GM19468 (cell line): Measurements from ENCODE around the gene NFE2L3.
"Not testable (repeated sequence)": the region's sequence is repeated elsewhere in the genome, so short reads cannot be mapped to it uniquely, and the experiment has no call there.

Experiments used
- ATAC-seq: cut with Tn5 transposase; IDR thresholded peaks from one replicate; pipeline ENCODE4 v1.9.1; 2021; ENCODE audit warnings: mild to moderate bottlenecking, moderate library complexity, moderate number of reproducible peaks; ENCODE audit not compliant: unreplicated experiment; ENCODE audit errors: extremely low read depth

Gene NFE2L3

GRCh38 chr7:26185131-26185843 is 33.3 kb downstream of the NFE2L3 start:
- no peak for ATAC-seq

DNA sequence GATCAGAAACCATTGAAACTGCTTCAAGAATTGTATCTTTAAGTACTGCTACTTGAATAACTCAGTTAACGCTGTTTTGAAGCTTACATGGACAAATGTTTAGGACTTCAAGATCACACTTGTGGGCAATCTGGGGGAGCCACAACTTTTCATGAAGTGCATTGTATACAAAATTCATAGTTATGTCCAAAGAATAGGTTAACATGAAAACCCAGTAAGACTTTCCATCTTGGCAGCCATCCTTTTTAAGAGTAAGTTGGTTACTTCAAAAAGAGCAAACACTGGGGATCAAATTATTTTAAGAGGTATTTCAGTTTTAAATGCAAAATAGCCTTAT is 33.8 kb downstream of the NFE2L3 start:
- ATAC-seq = no peak

GRCh38 chr7:26186364-26187311 is 34.6 kb downstream of the NFE2L3 start:
- ATAC-seq = no peak

DNA sequence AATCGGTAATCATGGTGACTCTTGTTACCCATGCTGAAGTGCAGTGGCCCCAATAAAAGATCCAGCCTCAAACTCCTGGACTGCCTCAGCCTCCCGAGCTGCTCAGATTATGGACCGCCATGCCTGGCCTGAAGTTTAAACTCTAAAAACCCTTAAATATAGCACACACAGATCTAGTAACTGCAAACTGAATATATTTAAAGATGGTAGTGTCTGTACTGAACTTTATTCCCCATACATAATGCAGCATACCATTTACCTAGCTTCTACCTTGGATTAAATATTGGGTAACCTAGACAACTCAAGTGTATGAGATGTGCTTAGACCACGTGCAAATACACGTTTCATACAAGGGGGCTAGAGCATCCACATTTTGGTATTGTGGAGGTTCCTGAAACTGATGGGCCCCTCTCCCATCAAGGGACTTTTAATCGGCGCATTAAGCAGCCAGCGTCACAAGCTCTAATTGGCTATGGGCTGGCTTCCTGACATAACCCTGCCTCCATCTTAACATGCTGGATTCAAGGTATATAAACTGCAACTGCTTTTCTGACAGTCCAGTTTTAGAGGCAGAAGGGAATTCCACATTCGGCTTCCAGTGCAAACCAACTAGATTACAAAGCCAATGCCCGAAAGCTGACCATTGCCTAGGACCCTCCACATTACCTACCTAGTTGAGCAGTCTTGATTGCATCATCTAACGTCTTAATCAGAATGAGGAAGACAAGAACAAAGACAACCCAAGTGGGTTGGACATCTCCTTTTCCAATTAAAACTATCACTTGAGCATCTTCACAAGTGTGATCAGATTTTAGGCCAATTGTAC is 35.6 kb downstream of the NFE2L3 start:
- ATAC-seq = no peak

DNA sequence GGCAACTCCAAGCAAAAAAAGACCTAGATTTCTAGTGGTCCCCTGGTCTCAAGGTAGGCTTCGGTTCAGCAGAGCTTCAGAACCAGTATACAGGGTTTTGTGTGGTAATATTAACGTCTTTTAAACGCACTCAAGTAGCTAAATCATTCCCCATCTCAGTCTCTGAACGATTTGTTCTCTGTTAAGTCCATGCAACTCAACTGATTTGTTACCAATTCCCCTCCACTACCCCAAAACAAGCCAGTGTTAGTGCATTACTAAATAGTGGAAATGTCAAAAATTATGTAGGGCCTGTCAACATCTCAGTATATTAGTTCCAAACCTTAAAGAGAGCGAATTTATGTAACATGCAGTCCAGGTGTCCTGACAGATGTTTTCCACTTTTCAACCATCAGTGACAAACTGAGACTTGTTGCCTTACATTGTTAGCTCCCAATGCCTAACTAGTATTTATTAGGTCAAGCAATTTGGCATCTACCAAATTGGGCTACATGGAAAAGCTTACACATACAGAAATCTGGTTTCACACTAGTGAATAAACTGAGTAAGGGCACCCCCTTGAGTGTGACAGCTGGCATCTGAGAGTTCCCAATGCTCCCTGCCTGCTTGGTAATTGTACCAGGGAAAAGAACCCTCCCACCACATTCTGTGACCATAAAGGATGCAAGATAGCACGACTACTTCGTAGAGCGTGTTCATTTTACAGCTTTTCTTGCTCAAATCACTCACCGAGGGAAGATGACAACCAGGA is 36.4 kb downstream of the NFE2L3 start:
- ATAC-seq = no peak

DNA sequence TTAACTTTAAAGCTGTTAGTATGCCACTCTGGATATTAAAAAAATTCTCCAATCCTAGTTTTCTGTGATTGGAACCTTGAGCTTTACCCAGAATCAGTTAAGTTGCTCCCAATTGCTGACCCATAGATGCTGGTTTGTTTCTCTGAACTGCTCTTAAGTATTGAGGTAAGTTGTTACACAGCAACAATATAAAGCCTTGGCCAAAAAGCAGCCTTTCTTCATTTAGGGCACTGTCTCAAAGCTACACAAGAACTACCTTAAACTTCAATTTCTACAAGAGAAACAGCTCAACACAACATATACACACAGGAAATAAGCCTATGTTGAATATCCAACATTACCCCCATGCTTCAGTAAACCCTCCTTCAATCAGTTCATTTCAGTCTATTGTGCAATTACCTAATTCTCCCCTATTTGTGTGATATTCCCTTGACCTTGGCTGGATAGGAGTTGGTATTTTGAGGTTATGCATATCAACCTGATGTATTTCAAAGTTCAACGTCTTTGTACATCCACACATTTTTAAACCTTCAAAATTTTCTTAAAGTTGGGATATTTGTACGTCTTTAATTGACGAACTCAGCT is 37.1 kb downstream of the NFE2L3 start:
- no peak for ATAC-seq

- no peak for ATAC-seq
These were observed 37.7 kb downstream of the NFE2L3 start for GRCh38 chr7:26189697-26190096.

DNA sequence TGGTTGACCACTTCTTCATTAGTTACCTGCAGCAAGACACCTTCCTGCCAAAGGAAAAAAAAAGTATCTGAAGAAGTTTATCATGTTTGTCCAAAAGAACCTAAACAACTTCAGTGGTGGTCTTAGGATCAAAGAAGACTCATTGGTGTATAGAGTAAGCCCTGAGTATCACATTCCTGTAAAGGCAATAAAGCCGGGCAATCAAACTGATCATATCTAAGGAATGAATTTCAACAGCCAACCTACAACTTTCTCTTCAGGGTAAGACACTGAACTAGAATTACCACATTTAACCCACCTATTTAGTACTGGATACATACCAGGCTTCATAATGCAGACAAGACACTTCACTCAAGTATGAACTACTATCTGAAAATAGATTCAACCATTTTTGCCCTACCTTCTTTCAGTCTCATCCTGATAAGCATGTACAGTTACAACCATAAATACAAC is 38.4 kb downstream of the NFE2L3 start:
- no peak for ATAC-seq

DNA sequence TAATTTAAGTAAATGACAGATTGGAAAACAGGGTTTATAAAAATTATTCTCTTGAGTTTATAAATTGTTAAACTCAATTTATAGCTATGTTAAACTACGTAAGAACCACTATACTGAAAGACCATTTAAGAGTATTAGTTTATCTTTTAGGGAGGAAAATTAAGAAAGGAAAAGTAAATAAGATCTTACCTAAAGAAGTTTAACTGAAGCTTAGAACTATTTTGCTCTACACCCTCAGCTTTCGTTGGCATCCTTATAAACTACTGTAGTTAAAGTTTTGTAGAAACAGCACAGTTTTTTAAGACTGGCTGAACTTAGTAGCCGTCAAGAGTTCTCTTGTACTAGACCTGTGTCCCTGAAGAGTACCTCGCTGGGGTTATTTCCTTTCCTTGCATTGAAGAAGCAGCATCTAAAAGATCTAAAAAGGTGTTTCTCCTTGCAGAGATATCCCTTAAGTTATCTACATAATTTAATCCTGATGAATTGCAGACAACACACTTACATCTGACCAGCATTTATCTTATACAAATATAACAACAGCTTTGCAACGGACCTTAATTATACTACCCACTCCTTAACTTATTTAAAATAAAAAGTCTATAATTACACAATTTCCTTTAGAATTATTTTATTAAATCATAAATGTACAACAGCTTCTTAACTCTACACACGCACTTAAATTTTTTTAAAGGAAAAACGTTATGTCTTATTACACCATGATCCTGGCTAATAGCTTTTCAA is 39.4 kb downstream of the NFE2L3 start:
- no peak for ATAC-seq

DNA sequence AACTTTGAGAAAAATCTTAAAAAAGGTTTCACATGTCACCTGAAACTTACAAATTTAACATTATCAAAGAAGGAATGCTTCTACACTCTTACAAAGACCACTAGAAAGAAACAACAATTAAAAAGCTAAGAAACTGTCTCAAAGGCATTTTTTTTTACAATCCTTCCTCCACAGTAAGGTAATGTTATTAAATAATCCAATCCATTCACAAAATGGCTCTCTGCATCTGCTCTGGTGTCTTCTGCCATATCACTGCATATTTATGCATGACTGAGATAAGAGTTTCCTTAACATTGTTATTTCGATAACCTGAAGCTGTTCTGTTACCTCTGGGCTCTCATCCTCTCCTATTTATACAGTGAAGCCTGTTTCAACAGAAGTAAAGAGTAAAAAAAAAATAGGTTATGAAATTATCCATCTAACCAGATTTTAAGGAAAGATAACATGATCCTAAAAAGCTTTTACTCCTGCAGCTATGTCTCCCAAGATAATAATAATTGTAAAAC is 40.0 kb downstream of the NFE2L3 start:
- ATAC-seq = no peak

GRCh38 chr7:26192485-26193087 is 40.6 kb downstream of the NFE2L3 start:
- ATAC-seq = no peak

DNA sequence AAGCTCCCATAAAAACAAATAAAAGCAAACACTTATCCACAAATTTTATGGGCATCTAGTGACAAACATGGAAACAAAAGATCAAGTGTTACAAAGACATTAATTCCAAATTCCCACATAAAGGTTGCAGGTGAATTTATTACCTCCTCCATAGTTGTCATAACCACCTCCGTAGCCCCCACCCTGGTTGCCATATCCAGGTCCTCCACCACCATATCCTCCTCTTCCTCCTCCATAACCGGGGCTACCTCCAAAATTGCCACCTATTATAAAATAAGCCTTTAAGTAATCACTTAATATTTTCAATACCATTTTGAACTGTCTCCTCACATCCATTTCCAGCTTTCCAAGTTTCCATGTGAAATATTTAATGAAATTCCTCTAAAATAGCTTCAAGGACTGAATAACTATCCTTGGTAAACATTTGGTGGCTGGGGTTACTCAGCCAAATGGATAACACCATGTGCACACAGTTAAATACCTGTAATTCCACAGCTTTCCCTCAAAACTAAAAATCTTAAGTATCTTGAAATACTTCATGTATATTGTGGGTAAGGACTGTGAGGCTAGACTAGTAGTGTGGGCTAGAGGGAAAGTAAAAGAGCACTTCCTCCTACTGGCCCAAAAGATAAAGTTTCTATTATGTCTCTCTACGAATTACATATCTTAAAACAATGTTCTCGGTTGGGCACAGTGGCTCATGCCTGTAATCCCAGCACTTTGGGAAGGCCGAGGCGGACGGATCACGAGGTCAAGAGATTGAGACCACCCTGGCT is 41.6 kb downstream of the NFE2L3 start:
- ATAC-seq = no peak

GRCh38 chr7:26194764-26195163 is 42.8 kb downstream of the NFE2L3 start:
- not testable (repeated sequence) for ATAC-seq

GRCh38 chr7:26195182-26195581 is 43.2 kb downstream of the NFE2L3 start:
- ATAC-seq = no peak

- no peak for ATAC-seq
These were observed 44.1 kb downstream of the NFE2L3 start for GRCh38 chr7:26195867-26196657.

DNA sequence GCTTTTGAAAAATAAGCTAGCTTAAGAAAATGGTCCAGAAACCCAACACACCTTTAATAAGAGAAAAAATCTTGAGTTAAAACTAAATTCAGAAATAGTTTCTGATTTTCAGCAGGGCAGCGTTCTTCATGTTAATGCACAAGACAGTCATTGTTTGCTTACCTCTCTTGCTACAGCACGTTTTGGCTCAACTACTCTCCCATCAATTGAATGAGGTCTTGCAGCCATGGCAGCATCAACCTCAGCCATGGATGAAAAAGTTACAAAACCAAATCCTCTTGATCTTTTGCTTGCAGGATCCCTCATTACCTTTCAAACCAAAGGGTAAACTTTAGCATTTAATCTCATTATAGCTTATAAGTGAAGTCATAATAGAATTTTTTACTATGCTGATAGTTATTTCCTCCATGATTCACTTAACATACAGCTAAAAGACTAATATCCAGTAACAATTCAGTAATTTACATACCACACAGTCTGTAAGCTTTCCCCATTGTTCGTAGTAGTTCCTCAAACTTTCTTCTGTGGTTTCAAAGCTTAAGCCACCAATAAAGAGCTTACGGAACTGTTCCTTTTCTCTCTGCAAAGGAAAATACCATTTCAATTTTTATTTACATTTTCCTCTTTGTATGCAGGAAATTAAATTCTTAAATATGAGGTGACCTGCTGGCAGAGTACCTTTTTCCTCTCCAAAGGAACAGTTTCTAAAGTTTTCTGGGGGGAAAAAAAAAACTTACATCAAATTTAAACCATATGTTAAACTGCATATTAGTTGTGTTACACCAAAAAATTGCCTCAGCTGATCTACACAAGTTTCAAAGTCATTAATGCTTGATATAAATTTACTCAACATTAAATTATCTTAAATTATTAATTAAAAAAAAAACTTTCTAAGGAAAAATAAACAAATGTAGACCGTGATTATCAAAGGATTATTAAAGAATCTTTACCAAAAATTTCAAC is 45.4 kb downstream of the NFE2L3 start:
- ATAC-seq = no peak
